Posterior vena cava (tissue), 2 donors: Measurements from ENCODE around the gene SYNDIG1. TPM values are rescaled to one million over a fixed set of nuclear protein-coding genes. Genes with fewer than 3 reads are reported as not detected.
"Not testable (repeated sequence)": the region's sequence is repeated elsewhere in the genome, so short reads cannot be mapped to it uniquely, and the experiment has no call there.

Experiments
- DNase-seq: peaks from one replicate; pipeline ENCODE4 v3.0.0-alpha.2; 2020; ENCODE audit warnings: low spot score
- intact Hi-C, 2 donors: fragments of 100-400 bp; cut with DNase I; formaldehyde crosslinking; loops; one replicate each; pipeline versions ENCODE4 v1.14.1 to v1.14.2; 2022 to 2023
- total RNA-seq, 2 donors: library from RNA; stranded (reverse); fragmentation: NEBNext Ultra II Directional; extraction: Animal tissue kit (Norgen Biotek cat#: 25700); gene quantifications; one replicate each; pipeline ENCODE4 v1.2.1, GENCODE V29; 2021
- donor health status: DM: yes; HTN: yes; CAD: no.
- donor health status: DM: yes; HTN: yes; CAD: no.

Gene SYNDIG1
- total RNA-seq, 2 donors from 2014 or later, result 11.3 to 22.5 TPM

DNA sequence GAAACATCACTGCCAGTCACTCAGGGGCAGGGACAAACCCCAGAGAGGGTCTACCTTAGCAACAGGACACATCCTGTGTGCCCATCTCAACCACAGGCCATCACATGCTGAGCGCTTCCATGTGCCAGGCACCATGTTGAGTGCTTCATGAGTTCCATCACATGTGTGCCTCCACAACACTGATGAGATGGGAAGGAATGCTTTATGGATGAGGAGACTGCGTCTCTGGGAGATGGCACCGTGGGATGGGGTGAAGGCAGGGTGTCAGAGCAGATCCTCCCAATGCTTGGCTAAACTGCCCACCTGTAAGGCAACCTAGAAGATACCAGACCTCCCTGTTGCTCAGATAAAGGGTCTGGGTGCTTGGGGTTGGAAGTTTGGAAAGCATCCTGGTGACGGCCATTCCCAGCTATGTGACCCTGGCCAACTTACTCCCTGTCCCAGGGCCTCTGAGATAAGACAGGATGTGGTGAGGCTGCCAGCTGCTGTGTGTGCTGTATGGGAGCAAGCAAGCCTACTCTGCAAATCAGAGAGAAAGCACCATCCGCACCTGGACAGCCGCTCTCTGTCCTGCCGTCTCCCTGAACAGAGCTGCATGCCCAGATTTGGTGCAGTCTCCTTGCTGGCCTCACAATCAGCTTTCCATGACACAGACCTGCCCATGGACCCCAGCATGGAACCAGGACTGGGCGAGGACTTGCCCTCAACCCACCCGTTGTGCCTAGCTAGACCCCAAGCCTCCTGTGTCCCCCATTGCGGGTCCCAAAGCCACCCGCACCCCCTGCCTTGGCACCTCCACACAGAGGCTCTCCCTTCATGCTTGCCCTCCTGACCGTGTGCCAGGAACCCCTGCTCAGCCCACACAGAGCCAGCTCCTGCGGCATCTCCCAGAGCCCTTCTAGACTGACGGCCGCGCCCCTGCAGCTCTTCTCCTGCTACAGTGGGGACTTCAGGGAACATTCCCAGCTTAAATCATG, 143.7 kb downstream of the SYNDIG1 start:
- intact Hi-C loops, result no loop called here
- no peak for DNase-seq

DNA sequence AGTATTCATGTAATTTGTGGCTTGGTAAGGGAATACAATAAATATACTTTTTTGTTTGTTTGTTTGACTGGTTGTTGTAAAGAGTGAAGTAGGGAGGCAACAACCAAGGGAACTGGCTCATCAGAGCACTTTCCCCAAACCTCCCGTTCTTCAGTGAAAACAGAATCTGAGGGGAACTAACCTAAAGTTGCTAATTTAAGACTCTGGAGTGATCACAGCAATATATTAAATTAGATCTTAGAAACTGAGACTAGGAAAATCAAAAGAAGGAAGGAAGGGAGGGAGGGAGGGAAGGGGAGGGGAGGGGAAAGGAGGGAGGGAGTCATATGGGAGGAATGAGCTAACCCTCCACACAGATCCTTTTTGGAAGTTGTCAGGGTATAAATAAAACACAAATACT, 144.9 kb downstream of the SYNDIG1 start:
- DNase-seq, result no peak
- intact Hi-C loops, result no loop called here

DNA sequence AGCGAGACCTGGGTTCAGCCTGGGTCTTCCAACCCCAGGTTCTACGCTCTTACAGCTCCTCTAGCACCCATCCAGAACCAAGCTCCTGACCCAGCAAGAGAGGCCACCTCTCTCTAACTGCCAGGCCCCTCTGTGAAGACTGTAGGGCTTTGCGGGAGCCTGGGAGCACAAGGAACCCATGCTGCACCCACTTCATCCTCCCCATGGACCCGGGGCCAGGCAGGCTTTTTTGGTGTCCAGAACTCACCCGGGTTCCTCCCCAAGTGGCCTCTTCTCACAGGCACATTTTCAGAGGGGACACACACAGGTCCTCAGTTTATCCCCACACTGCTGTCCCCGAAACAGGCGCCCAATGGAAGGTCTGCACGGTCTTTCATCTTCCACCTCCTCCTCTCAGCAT, 145.9 kb downstream of the SYNDIG1 start:
- intact Hi-C loops, result no loop called here
- no peak for DNase-seq

DNA sequence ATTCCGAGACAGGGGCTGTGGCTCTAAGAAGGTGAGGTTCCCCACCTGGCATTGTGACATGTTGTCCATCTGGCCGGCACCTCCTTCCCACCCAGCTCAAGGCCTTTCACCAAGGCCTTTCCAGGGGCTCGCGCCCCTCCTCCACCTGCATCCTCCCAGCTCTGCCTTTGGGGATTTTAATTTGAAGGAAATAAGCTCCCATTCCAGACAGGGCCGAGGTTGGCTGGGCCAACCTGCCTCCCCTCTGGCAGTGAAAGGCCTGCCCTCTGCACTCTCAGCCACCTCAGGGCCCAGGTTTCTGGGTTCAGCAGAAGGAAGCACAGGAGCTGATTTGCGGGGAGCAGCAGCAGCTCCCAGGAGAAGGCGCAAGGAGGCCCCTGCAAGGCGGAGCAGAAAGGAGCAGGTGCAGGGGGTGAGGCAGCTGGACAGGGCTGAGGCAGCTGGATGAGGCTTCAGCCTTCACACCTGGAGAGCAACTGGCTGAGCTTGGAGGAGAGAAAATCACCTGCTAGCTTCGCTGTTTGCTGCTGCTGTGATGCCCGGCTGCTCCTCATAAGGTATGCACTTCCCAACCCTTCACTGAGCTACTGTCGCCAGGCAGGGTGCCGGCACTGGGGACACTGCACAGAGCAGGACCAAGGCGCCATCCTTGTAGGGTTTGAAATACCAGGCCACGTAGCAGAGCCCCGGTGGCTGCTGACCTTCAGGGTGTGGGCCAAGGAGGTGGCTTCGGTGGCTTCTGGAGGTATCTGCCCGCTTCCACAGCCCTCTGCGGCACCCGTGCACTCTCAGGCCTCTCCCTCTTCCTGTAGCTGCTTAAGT, 147.0 kb downstream of the SYNDIG1 start:
- no peak for DNase-seq
- intact Hi-C loops, result no loop called here

DNA sequence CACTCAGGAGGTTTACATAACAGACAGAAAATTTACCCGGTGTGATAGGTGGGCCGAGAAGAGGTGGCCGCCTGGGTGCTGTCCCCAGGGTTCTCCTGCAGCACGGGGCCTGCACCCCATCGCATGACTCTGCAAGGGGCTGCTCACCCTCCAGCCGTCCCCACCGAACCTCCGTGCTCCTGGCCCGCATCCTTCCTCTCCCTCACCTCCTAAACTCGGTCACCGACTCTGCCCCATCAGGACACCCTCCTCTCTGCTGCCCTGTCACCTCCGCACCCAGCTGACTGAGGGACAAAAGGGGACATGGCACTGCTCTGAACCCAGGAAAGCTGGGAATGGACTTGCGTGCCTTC, 147.6 kb downstream of the SYNDIG1 start:
- DNase-seq, result no peak

DNA sequence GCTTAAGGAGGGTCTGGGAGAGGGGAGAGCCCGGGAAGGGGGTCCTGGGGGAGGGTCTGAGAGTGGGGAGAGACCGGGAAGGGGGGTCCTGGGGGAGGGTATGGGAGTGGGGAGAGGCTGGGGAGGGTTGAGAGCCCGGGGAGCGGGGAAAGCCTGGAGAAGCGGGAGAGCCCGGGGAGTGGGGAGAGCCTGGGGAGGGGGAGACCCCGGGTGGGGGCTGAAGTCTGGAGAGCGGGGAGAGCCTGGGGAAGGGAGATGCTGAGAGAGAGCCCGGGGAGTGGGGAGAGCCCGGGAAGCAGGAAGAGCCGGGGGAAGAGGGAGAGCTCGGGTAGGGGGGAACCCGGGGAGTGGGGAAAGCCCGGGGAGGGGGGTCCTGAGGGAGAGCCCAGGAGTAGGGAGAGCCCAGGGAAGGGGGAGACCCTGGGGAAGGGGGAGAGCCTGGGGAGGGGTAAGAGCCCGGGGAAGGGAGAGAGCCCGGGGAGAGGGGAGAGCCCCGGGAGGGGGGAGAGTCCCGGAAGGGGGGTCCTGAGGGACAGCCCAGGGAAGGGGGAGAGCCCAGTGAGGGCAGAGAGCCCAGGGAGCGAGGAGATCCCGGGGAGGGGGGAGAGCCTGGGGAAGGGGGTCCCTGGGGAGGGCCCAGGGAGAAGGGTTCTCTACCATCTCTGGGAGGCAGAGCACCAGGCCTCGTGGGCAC, 148.5 kb downstream of the SYNDIG1 start:
- DNase-seq, result no peak
- intact Hi-C loops, result no loop called here

More for the DNA sequence above, 147.6 kb downstream of the SYNDIG1 start:
- intact Hi-C loops, result no loop called here

DNA sequence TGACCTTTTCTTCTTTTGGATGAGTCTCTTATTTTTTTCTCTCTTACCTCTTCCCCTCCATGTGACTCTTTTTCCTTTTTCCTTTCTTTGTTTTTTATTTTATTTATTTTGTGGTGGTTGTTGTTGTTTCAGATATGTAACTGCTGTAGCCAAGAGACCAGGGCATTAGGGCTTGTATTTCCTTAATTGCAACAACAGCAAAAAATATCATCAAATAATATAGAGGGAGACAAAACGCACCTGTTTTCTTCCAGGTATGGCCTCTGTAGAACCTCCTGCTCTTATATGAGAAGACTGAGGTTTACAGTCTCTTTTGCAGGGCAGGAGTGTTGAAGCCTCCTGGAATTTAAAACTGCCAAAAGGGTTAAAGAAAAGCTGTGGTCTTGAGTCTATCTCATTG, 149.3 kb downstream of the SYNDIG1 start:
- intact Hi-C loops, result no loop called here

DNA sequence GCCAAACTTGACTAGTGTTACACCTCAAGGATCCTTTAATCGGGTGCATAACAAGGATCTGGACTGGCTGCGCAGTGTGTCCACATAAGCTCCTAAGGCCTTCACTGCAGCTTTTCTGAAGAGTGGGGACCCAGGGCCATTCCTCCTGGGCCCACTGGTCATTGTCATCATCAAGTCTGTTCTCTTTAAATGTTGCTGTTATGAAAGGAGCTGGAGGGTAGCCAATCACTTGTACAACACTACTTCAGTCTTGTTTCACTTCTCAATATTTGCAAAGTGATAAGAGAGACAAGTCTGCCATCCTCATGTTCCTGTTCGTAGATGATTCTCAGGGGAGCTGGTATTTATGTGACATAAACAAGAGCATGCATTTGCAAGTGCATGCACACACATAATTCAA, 149.8 kb downstream of the SYNDIG1 start:
- intact Hi-C loops, result no loop called here
- no peak for DNase-seq

More for the DNA sequence above, 149.3 kb downstream of the SYNDIG1 start:
- DNase-seq, result no peak

DNA sequence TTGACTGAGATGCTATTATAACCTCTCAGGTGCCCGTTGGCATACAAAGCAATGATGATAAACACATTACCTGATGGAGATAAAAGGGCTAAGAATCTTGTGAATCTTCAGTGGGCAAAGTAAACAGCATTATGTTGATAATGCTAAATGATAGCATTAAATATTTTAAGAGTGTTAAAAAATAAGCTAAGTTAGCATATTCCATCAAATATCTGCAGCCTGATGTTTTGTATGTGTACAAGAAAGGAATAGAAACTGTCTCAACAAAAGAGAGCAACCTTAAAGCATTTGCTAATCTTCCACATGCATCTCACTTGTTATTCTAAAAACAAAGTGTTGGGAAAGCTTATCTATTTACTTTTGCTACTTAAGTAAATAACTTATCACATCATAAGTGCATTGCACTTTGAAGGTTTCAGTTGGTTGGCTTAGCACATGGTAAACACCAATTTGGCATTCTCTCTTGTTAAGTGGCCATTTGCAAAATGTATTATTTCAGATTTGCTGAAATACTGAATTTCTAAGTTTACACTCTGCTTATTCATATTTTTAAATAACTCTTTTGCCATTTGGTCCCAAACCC, 151.6 kb downstream of the SYNDIG1 start:
- DNase-seq, result no peak
- intact Hi-C loops, result no loop called here

DNA sequence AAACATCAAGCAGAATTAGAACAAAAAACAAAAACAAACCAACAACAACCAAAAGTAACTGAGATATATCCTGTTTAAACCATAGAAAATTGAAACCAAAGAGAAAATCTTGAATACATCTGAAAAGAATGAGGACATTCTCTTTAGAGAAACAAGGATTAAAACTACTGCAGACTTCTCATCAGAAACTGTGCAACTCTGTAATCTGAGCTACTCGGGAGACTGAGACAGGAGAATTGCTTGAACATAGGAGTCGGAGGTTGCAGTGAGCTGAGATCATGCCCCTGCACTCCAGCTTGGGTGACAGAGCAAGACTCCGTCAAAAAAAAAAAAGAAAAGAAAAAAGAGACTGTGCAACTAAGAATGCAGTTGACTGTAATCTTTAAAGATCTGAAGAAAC, 153.4 kb downstream of the SYNDIG1 start:
- intact Hi-C loops, result no loop called here
- no peak for DNase-seq

DNA sequence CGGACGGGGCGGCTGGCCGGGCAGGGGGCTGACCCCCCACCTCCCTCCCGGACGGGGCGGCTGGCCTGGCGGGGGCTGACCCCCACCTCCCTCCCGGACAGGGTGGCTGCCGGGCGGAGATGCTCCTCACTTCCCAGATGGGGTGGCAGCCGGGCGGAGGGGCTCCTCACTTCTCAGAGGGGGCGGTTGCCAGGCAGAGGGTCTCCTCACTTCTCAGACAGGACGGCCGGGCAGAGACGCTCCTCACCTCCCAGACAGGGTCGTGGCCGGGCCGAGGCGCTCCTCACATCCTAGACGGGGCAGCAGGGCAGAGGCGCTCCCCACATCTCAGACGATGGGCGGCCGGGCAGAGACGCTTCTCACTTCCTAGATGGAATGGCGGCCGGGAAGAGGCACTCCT, 156.7 kb downstream of the SYNDIG1 start:
- intact Hi-C loops, DNase-seq: not testable (repeated sequence)

DNA sequence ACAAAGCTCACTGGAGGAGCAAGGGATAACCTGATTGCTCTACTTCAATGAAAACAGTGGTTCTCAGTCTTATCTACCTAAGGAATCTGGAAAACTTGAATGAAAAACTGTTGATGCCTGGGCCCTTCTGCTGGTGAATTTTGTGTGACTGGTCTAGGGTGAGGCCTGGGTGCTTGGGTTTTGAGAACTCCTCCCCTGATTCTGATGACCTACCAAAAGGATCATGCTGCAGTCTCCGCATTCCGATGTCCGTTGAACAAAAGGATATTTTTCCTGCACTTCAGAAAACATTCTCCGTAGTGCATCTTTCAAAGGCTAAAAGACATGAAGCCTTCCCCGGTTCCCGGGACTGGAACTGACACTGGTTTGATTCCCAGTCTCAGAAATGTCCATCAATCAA, 157.9 kb downstream of the SYNDIG1 start:
- intact Hi-C loops, result no loop called here
- DNase-seq, result no peak

DNA sequence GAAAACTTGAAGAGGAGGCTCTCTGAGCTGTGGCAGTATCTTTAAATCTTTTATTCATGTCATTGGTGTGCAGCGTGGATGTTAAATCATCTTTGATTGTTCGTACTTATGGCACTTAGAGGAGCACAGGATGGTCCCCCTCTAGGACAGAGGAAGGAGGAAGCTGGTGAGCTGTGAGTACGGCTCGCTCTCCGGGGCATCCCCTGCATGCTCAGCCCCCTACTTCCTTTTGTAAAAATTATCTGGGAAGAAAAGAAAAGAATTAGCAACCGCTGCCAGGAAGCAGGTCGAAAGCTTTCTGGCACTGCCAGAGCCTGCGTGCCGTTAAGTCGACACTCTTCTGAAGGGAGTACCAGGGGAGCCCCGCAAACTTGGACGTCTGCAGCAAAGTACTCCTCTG, 158.5 kb downstream of the SYNDIG1 start:
- no peak for DNase-seq
- intact Hi-C loops, result no loop called here

DNA sequence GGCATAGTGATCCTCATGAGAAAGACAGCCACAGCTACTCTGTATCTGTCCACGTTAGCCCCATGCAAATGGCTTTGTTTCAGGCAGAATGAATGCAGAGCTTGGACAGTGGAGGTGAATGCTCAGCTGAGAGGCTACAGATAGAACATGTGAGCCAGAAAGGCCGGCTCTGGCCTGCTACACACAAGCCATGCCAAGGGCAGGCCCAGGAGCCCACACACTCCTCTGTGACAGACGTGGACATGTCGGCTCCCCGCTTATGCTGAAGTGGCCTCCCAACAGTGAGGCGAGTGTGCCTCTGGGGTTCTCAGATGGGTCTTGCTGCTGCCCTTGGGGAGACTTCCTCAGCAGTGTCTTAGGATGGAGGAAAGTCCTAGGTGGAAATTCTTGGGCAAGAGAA, 159.6 kb downstream of the SYNDIG1 start:
- no peak for DNase-seq
- intact Hi-C loops, result no loop called here

DNA sequence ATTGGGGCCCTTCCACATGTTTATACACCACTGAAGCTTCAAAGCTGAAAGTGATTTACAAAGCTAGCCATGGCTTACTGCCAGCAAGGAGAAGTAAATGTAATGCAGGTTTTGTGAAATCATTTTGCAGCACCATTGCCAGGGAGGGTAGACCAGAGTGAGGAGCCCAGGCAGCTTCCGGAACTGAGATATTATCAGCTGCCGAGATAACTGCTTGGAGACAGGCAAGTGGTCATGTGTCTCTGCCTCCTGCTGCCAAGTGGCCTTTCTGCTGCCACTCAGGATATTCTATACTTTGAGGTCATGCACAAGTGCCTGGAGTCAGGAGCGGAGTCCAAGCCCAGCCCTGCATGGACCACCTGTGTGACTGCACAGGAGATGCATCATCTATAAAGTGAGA, 160.2 kb downstream of the SYNDIG1 start:
- intact Hi-C loops, result no loop called here
- no peak for DNase-seq

DNA sequence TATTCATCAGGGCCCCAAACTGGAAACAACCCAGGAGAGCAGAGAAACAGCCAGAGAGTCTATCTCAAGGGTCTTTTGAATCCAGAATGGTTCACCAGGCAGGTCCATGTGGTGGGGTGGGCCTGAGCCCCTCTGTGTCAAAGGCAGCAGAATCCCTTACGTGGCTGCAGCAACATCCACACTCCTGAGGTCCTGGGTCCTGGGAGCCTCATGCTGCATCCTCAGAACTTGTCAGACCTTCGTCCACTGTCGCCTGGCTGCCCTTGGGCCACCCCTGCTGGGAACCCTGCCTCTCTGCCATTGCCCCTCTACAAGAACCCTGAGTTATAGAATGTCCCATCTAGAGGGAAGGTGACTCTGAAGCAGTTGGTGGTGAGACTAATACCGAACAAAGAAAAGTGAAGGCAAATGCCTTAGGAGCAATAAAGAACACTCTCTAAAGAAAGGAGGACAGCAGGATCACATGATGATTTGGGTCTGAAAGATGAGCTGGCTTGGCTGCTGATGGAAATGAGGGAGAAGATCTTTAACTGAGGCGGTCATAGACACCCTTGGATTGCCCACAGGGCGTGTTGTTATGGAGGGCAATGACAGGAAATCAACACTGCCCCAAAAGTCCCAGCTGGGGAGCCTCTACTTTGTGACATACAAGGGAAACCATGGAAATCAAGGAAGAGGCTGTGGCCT, 161.2 kb downstream of the SYNDIG1 start:
- no peak for DNase-seq
- intact Hi-C loops, result no loop called here

DNA sequence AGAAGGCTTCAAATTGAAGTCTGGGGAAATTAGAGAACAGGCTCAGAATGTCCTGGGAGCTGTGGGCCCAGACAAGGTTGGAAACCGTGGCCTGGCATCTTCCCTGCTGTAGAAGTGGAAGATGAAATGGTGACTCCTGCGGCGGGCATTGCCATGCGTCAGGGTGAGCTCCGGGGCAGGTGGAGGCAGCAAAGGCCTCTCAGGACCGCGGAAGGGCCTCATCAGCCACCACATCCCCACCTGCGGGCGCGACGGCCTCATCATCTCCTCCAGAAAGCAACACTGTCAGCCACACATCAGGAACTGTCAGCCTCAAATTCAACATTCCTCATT, 161.7 kb downstream of the SYNDIG1 start:
- DNase-seq, result no peak
- intact Hi-C loops, result no loop called here

DNA sequence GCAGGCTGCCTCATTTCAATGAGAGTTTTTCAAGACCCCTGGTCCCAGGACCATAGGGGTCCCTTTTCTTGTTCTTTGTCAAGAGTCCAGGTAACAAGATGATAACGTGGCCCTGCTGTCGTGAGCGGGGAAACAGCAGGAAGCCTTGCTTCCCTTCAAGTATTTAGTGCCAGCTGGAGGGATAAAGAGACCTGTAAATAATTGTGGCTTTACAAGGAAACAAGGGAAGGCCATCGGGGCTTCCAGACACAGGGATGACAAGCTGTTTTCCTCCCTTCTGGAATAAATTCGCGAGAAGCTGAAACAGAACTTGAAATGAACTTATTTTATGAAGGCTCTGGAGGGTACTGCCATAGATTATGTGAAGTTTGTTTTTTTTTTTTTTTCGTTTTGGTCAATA, 163.2 kb downstream of the SYNDIG1 start:
- intact Hi-C loops, result no loop called here

DNA sequence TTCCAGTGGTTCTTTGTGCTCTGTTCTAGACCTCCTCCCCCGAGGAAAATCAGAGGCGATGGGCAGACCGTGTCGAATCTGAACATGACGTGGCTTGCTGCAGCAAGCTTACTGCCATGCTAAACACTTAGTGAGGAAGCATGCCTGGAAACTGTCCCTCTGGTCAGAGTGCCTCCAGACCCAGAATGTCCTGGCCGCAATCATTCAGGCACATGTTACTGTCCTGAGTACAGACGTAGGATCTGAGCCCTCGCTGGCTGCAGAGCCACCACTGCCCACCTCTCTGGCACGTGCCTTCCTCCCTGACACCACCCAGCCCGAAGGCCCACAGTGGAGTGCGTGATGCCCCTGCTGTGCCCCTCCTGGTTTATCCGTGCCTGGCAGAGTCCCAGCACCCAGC, 163.6 kb downstream of the SYNDIG1 start:
- intact Hi-C loops, result no loop called here
- DNase-seq, result no peak

More for the DNA sequence above, 163.2 kb downstream of the SYNDIG1 start:
- no peak for DNase-seq
